Astrocyte (in vitro differentiated cells and primary cell): Measurements from ENCODE around the gene HLCS.

Experiments
- CTCF ChIP-seq: IDR thresholded peaks from 2 replicates; pipeline ENCODE4 v1.5.1; 2011; ENCODE audit warnings: low read depth, mild to moderate bottlenecking, inconsistent platforms, low read length, moderate library complexity; ENCODE audit not compliant: insufficient read depth
- EZH2 ChIP-seq: IDR thresholded peaks from 2 replicates; pipeline ENCODE4 v1.6.1; 2012; ENCODE audit warnings: mild to moderate bottlenecking, low read length, inconsistent platforms; ENCODE audit not compliant: insufficient read depth

- TF ChIP-seq CTCF (no peak), EZH2 (no peak)
Measured at GRCh38 chr21:36767096-36767495, 199.4 kb downstream of the HLCS start.
